SK-N-MC (cell line): ENCODE data around the gene DGKD.

Experiments used
- DNase-seq: peaks from one replicate; pipeline ENCODE4 v3.0.0-alpha.2; 2011; ENCODE audit warnings: low read depth, low spot score
- H3K27ac ChIP-seq: fragments of 200-600 bp; sonication (generic); 2 replicates; pipeline ENCODE4 v1.5.1; 2016; ENCODE audit warnings: mixed run types
- H3K36me3 ChIP-seq: fragments of 200-600 bp; sonication (generic); 2 replicates; pipeline ENCODE4 v1.6.1; 2017; ENCODE audit warnings: antibody characterized with exemption, low read length, mixed read lengths; ENCODE audit not compliant: insufficient read depth
- H3K4me3 ChIP-seq: fragments of 200-600 bp; sonication (generic); 2 replicates; pipeline ENCODE4 v1.5.1; 2016
- H3K9ac ChIP-seq: fragments of 200-600 bp; sonication (generic); 2 replicates; pipeline ENCODE4 v1.8.0; 2017; ENCODE audit warnings: mixed run types, mixed read lengths; ENCODE audit not compliant: insufficient read length
- H3K9me3 ChIP-seq: fragments of 200-600 bp; sonication (generic); 2 replicates; pipeline ENCODE4 v1.6.1; 2017; ENCODE audit warnings: low read depth, mild to moderate bottlenecking, antibody characterized with exemption, low read length, moderate library complexity, mixed read lengths
- EZH2 ChIP-seq: fragments of 200-600 bp; sonication (generic); IDR thresholded peaks from one replicate; pipeline ENCODE4 v1.6.1; 2017; ENCODE audit warnings: antibody characterized with exemption
- FOXP2 ChIP-seq: optimal IDR thresholded peaks from 2 replicates; pipeline ENCODE3; 2011; ENCODE audit warnings: mild to moderate bottlenecking, moderate library complexity; ENCODE audit not compliant: insufficient read depth; ENCODE audit errors: extremely low read length, control extremely low read depth
- POLR2AphosphoS5 ChIP-seq: IDR thresholded peaks from 2 replicates; pipeline ENCODE4 v1.6.1; 2012; ENCODE audit warnings: mild to moderate bottlenecking, low read depth, low read length, borderline replicate concordance

Gene DGKD

DNA sequence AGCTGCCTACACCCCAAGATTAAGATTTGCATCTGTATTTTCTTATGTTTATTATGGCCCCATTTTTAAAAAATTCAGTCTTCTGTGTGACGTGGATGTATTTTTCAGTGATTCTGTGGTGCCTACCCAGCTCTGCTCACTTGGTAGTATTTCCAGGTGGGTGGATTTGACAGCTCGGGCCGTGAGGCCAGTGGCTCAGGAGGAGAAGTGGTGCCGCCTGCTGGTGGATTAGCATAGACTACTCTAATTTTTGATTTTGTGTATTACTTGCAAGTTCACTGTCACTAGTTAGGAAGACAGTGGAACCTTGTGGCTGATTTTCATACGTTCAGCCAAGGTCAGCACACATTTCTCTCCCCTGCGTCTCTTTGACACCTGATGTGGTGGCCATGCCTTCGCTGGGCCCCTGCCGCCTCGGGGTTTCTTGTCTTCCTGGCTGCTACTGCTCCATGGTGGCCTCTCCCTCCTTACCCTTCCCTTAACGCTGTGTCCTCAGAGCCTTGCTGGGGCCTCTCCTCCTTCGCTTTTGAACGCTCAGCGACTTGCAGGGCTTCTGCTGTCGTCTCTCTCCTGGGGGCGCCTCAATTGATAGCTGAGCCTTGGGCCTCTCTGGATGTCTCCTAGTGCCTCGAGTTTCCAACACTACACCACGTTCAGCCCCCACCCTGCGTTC is 89.4 kb downstream of the DGKD start:
- no peaks in the 10 kb centered on the region for H3K9me3 ChIP-seq
- H3K9ac ChIP-seq: peak overlapping the region; percentile 55
- H3K27ac ChIP-seq: peak overlapping the region; percentile 69
- peaks cover 55% of the 10 kb centered on the region for H3K36me3 ChIP-seq
- no peak for TF ChIP-seq POLR2AphosphoS5
- no peak for TF ChIP-seq FOXP2
- no peak for TF ChIP-seq EZH2
- no peak overlapping the region for H3K4me3 ChIP-seq
- peak; percentile 47 for DNase-seq

DNA sequence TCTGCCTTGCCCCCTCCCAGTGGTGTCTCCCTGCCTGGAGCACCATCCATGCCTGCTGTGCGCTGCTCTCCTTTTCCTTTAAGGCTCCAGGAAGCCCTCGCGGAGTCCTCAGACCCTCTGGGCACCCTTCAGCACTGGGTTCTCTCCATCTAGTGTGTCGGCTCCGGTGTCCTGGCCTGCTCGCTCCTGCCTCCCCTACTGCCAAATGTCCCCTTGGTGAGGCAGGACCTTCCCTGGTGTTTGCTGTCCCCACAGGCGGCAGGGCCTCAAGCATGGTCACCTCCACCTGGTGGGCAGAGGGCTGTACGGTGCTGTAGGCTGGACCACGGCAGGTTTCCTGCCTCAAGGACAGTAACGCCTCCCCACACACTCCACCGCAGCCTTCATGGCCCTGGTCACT is 90.2 kb downstream of the DGKD start:
- H3K4me3 ChIP-seq: no peak overlapping the region
- DNase-seq: no peak
- TF ChIP-seq FOXP2 (no peak), POLR2AphosphoS5 (no peak), EZH2 (no peak)
- H3K9me3 ChIP-seq: no peaks in the 10 kb centered on the region
- H3K27ac ChIP-seq: peak overlapping the region; percentile 69; the same call in 1 of the 2 replicates
- H3K9ac ChIP-seq: no peak overlapping the region
- peaks cover 64% of the 10 kb centered on the region for H3K36me3 ChIP-seq

DNA sequence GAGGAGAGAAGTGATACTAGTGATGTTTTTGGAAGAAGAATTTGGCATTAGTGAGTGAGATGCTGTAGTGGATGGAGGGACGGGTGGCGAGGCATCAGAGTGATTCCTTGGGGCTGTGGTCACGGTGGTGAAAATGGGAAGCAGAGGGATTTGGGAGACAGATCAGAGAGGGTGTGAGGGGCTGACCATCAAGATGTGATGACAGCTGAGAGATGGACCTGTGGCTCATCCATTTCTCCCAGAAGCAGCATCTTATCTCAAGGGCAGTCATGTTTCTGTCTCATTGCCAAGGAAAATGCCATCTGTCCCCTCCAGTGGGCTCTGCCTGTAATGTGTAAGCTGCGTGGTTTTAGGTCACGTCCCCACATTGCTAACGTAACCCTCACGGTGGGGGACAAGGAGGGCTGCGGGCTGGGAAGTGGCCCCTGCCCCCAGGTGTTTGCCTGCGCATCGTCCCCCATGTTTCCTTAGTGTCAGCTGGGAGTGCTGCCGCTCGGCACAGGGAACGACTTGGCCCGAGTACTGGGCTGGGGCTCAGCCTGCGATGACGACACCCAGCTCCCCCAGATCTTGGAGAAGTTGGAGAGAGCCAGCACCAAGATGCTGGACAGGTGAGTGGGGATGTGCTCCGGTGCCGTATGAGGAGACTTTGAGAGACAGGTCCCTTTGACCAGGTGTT is 91.0 kb downstream of the DGKD start:
- TF ChIP-seq FOXP2 (no peak), POLR2AphosphoS5 (no peak), EZH2 (no peak)
- H3K36me3 ChIP-seq: peaks cover 71% of the 10 kb centered on the region
- no peaks in the 10 kb centered on the region for H3K9me3 ChIP-seq
- no peak overlapping the region for H3K27ac ChIP-seq
- H3K4me3 ChIP-seq: no peak overlapping the region
- H3K9ac ChIP-seq: no peak overlapping the region
- DNase-seq: no peak

GRCh38 chr2:233446121-233446520 is 91.8 kb downstream of the DGKD start:
- Histone ChIP-seq H3K9ac (no peak overlapping the region), H3K36me3 (peaks cover 80% of the 10 kb centered on the region), H3K4me3 (no peak overlapping the region), H3K27ac (peak overlapping the region; percentile 35), H3K9me3 (no peaks in the 10 kb centered on the region)
- no peak for TF ChIP-seq POLR2AphosphoS5
- no peak for TF ChIP-seq FOXP2
- no peak for TF ChIP-seq EZH2
- no peak for DNase-seq

- TF ChIP-seq EZH2: no peak
- TF ChIP-seq FOXP2: no peak
- no peak for TF ChIP-seq POLR2AphosphoS5
- DNase-seq: no peak
- Histone ChIP-seq H3K27ac (peak overlapping the region; percentile 35; the same call in 1 of the 2 replicates), H3K9me3 (no peaks in the 10 kb centered on the region), H3K36me3 (peaks cover 86% of the 10 kb centered on the region), H3K4me3 (no peak overlapping the region), H3K9ac (no peak overlapping the region)
Measured at GRCh38 chr2:233446606-233447305, 92.5 kb downstream of the DGKD start.

GRCh38 chr2:233447506-233448219 is 93.4 kb downstream of the DGKD start:
- Histone ChIP-seq H3K27ac (peak overlapping the region; percentile 35; the same call in 1 of the 2 replicates), H3K9me3 (no peaks in the 10 kb centered on the region), H3K36me3 (peaks cover 91% of the 10 kb centered on the region), H3K9ac (no peak overlapping the region), H3K4me3 (no peak overlapping the region)
- no peak for TF ChIP-seq POLR2AphosphoS5
- no peak for DNase-seq

DNA sequence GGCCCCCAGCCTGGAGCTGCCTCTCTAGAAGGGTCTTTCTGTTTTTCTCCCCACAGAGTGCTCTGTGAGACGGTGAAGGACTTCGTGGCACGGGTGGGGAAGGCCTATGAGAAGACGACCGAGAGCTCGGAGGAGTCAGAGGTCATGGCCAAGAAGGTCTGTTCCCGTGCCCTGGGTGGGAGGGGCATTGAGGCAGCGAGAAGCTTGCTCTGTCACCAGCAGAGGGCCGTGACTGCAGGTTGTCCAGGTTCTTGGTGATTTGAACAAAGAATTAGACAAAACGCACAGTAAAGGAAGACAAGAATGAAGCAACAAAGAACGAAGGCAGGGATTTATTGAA is 93.9 kb downstream of the DGKD start:
- H3K4me3 ChIP-seq: no peak overlapping the region
- DNase-seq: no peak
- H3K27ac ChIP-seq: peak overlapping the region; percentile 35; the same call in 1 of the 2 replicates
- TF ChIP-seq FOXP2 (no peak), EZH2 (no peak), POLR2AphosphoS5 (no peak)
- H3K9me3 ChIP-seq: no peaks in the 10 kb centered on the region
- no peak overlapping the region for H3K9ac ChIP-seq
- peaks cover 92% of the 10 kb centered on the region for H3K36me3 ChIP-seq

GRCh38 chr2:233448575-233448974 is 94.3 kb downstream of the DGKD start:
- peaks cover 92% of the 10 kb centered on the region for H3K36me3 ChIP-seq
- peak overlapping the region; percentile 35; the same call in 1 of the 2 replicates for H3K27ac ChIP-seq
- H3K4me3 ChIP-seq: no peak overlapping the region
- H3K9me3 ChIP-seq: no peaks in the 10 kb centered on the region
- TF ChIP-seq EZH2 (no peak), FOXP2 (no peak), POLR2AphosphoS5 (no peak)
- DNase-seq: no peak
- no peak overlapping the region for H3K9ac ChIP-seq
